Stomach smooth muscle (tissue), 2 donors: ENCODE measurements around the gene ZC3H18.
A peak's percentile ranks its signal among the peaks of the same experiment; 100 is the strongest.

ENCODE experiments used
- H3K27ac ChIP-seq: one replicate; pipeline ENCODE4 v1.7.0; 2013; ENCODE audit warnings: mild to moderate bottlenecking, low read length, inconsistent platforms
- H3K27me3 ChIP-seq, 2 donors: one replicate each; pipeline ENCODE4 v1.7.0; 2013; ENCODE audit warnings: low read length in 2 of 2; ENCODE audit not compliant: insufficient read depth in 2 of 2, control insufficient read depth in 1 of 2
- H3K36me3 ChIP-seq, 2 donors: one replicate each; pipeline ENCODE4 v1.7.0; 2013; ENCODE audit warnings: low read length in 2 of 2; ENCODE audit not compliant: control insufficient read depth in 2 of 2, insufficient read depth in 2 of 2
- H3K4me1 ChIP-seq: one replicate; pipeline ENCODE4 v1.7.0; 2013; ENCODE audit warnings: low read length; ENCODE audit not compliant: control insufficient read depth, insufficient read depth
- H3K4me3 ChIP-seq, 2 donors: one replicate each; pipeline ENCODE4 v1.7.0; 2013; ENCODE audit warnings: low read length in 2 of 2
- H3K9ac ChIP-seq, 2 donors: one replicate each; pipeline ENCODE4 v1.7.0; 2013; ENCODE audit warnings: low read length in 2 of 2, mild to moderate bottlenecking in 1 of 2
- H3K9me3 ChIP-seq, 2 donors: one replicate each; pipeline ENCODE4 v1.7.0; 2013; ENCODE audit warnings: low read length in 2 of 2; ENCODE audit not compliant: control insufficient read depth in 2 of 2
- donor health status: healthy.
- donor health status: Pancreatic carcinoma.

The ZC3H18 gene

GRCh38 chr16:88527186-88527936, 42.8 kb upstream of the ZC3H18 start:
- peaks cover 17% of the 10 kb centered on the region for H3K4me1 ChIP-seq
- H3K27me3 ChIP-seq = peaks cover 8 to 36% of the 10 kb centered on the region in 2 donors
- H3K9ac ChIP-seq = no peak overlapping the region
- H3K9me3 ChIP-seq = no peaks in the 10 kb centered on the region
- H3K36me3 ChIP-seq = no peaks in the 10 kb centered on the region
- no peak overlapping the region for H3K27ac ChIP-seq
- no peak overlapping the region for H3K4me3 ChIP-seq

- Histone ChIP-seq H3K4me1 (peaks cover 24% of the 10 kb centered on the region), H3K4me3 (no peak overlapping the region), H3K9ac (no peak overlapping the region)
Measured at GRCh38 chr16:88527937-88528743, 42.1 kb upstream of the ZC3H18 start.

GRCh38 chr16:88528902-88529318, 41.3 kb upstream of the ZC3H18 start:
- H3K9me3 ChIP-seq = no peaks in the 10 kb centered on the region
- H3K27ac ChIP-seq = no peak overlapping the region
- peaks cover 4 to 23% of the 10 kb centered on the region in 2 donors for H3K27me3 ChIP-seq
- no peak overlapping the region for H3K4me3 ChIP-seq
- no peak overlapping the region for H3K9ac ChIP-seq
- H3K4me1 ChIP-seq = peaks cover 28% of the 10 kb centered on the region
- H3K36me3 ChIP-seq = no peaks in the 10 kb centered on the region

More at GRCh38 chr16:88527937-88528743, 42.1 kb upstream of the ZC3H18 start:
- H3K36me3 ChIP-seq = no peaks in the 10 kb centered on the region
- H3K27ac ChIP-seq = no peak overlapping the region
- H3K27me3 ChIP-seq = peaks cover 7 to 30% of the 10 kb centered on the region in 2 donors
- no peaks in the 10 kb centered on the region for H3K9me3 ChIP-seq

GRCh38 chr16:88529596-88529995, 40.6 kb upstream of the ZC3H18 start:
- Histone ChIP-seq H3K4me3 (no peak overlapping the region), H3K27ac (no peak overlapping the region), H3K27me3 (peaks cover under 1 to 16% of the 10 kb centered on the region in 2 donors), H3K36me3 (no peaks in the 10 kb centered on the region), H3K9me3 (no peaks in the 10 kb centered on the region), H3K4me1 (peaks cover 28% of the 10 kb centered on the region), H3K9ac (no peak overlapping the region)

- H3K36me3 ChIP-seq = no peaks in the 10 kb centered on the region
- H3K4me3 ChIP-seq = no peak overlapping the region
- peaks cover 29% of the 10 kb centered on the region for H3K4me1 ChIP-seq
- H3K27me3 ChIP-seq = peaks cover 0 to 12% of the 10 kb centered on the region in 2 donors
- H3K9ac ChIP-seq = no peak overlapping the region
- no peaks in the 10 kb centered on the region for H3K9me3 ChIP-seq
- no peak overlapping the region for H3K27ac ChIP-seq
Measured at GRCh38 chr16:88530051-88530857, 39.9 kb upstream of the ZC3H18 start.

GRCh38 chr16:88530858-88531203, 39.4 kb upstream of the ZC3H18 start:
- H3K27me3 ChIP-seq = peaks cover 0 to 7% of the 10 kb centered on the region in 2 donors
- H3K4me1 ChIP-seq = peaks cover 32% of the 10 kb centered on the region
- no peak overlapping the region for H3K27ac ChIP-seq
- H3K9ac ChIP-seq = no peak overlapping the region
- no peaks in the 10 kb centered on the region for H3K36me3 ChIP-seq
- H3K4me3 ChIP-seq = no peak overlapping the region
- H3K9me3 ChIP-seq = no peaks in the 10 kb centered on the region

- peaks cover 0 to 2% of the 10 kb centered on the region in 2 donors for H3K27me3 ChIP-seq
- no peak overlapping the region for H3K9ac ChIP-seq
- H3K36me3 ChIP-seq = no peaks in the 10 kb centered on the region
- peaks cover 32% of the 10 kb centered on the region for H3K4me1 ChIP-seq
- no peak overlapping the region for H3K27ac ChIP-seq
- no peaks in the 10 kb centered on the region for H3K9me3 ChIP-seq
- no peak overlapping the region for H3K4me3 ChIP-seq
Measured at GRCh38 chr16:88531346-88531745, 38.9 kb upstream of the ZC3H18 start.

- no peak overlapping the region for H3K4me3 ChIP-seq
- peaks cover 28% of the 10 kb centered on the region for H3K4me1 ChIP-seq
- no peak overlapping the region for H3K9ac ChIP-seq
- H3K36me3 ChIP-seq = no peaks in the 10 kb centered on the region
- H3K9me3 ChIP-seq = no peaks in the 10 kb centered on the region
- no peaks in the 10 kb centered on the region for H3K27me3 ChIP-seq
- H3K27ac ChIP-seq = no peak overlapping the region
Measured at GRCh38 chr16:88531931-88532433, 38.2 kb upstream of the ZC3H18 start.

- Histone ChIP-seq H3K9me3 (no peaks in the 10 kb centered on the region), H3K27ac (no peak overlapping the region), H3K27me3 (no peaks in the 10 kb centered on the region), H3K4me1 (peaks cover 22% of the 10 kb centered on the region), H3K9ac (peak overlapping the region; percentile 29 to 33), H3K4me3 (peak overlapping the region in 1 of 2 donors; percentile 68), H3K36me3 (no peaks in the 10 kb centered on the region)
Measured at GRCh38 chr16:88532434-88533241, 37.6 kb upstream of the ZC3H18 start.
